Measurements from ENCODE around the gene RBM33.

The RBM33 gene

DNA sequence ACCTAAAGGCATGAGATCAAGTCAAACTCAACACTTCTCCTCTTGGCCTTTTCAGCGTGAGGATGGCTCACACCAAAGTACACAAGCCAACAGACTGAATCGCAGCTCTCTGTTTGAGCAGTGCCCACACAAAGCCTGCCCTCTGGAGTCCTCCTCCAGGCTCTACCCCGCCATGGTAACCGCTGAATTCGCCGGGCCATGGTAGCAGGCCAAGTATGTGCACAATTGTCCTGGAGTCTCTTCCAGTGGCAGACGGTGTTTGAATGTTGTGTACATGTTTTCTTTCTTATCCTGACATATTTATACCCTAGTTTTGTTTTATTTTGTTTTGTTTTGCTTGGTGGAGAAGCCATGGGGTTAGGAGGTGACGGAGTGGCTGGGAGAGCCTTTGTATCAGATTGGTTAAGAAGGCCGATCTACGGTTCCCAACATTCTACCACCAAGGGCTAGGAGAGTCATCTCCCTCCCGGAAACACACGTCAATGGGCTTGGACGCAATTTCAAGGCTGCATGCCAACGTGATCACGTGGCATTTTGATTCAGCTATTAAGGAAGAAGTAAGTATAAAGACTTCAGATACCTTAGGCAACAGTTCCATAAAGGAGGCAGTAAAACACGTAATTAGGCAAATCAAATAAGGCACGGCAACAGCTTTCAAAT lies 179.9 kb downstream of the RBM33 start:
- H3K27ac ChIP-seq, result no peak overlapping the region
- TF ChIP-seq CTCF (conservative IDR thresholded peaks at IDR 0.05), result no peak

DNA sequence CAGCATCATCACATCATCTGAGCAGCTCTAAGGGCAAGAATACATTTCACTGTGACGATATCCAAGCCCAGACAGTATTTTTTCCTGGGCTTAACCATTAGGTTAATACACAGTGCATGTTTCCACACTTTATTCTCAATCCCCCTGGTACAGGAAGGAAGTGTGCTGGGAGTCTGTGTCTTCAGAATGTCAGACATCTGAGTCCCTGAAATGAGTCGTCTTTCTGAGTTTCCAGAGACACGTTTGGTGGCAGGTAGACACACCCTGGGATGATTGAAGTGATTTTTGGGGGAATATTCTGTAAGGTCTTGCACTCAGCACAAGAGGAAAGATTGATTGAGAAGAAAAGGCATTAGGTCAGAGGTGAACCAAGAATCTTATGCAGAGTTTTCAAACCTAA lies 180.9 kb downstream of the RBM33 start:
- no peak overlapping the region for H3K27ac ChIP-seq
- TF ChIP-seq CTCF (conservative IDR thresholded peaks at IDR 0.05), result no peak

GRCh38 chr7:155829796-155830470 lies 185.5 kb downstream of the RBM33 start:
- H3K27ac ChIP-seq, result no peak overlapping the region
- TF ChIP-seq CTCF (conservative IDR thresholded peaks at IDR 0.05), result no peak
